ENCODE data around the gene ZNF683. TPM values are rescaled to one million over a fixed set of nuclear protein-coding genes. Genes with fewer than 3 reads are reported as not detected.

ZNF683 gene
- total RNA-seq, 4 donors from 2014 or later, result not detected

DNA sequence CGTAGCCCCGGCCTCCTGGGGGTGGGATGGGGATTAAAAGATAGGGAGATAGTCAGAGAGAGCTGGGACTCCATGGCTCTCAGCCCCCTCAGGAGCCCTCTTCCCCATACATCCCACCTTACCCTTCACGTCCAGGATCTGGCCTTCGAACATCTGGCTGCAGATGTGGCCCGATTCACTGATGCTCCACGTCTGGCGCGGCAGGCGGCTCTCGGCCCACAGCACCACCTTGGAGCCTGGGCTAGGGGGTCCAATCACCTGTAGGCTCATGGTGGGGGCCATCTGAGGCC lies 50.6 kb downstream of the ZNF683 start:
- WGBS, 2 donors, result 76 to 78% methylated on average over 10 of the region's 10 CpGs
- TF ChIP-seq, protein P1, sequence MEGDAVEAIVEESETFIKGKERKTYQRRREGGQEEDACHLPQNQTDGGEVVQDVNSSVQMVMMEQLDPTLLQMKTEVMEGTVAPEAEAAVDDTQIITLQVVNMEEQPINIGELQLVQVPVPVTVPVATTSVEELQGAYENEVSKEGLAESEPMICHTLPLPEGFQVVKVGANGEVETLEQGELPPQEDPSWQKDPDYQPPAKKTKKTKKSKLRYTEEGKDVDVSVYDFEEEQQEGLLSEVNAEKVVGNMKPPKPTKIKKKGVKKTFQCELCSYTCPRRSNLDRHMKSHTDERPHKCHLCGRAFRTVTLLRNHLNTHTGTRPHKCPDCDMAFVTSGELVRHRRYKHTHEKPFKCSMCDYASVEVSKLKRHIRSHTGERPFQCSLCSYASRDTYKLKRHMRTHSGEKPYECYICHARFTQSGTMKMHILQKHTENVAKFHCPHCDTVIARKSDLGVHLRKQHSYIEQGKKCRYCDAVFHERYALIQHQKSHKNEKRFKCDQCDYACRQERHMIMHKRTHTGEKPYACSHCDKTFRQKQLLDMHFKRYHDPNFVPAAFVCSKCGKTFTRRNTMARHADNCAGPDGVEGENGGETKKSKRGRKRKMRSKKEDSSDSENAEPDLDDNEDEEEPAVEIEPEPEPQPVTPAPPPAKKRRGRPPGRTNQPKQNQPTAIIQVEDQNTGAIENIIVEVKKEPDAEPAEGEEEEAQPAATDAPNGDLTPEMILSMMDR (IDR thresholded peaks at IDR 0.05), result no peak
- no peak for TF ChIP-seq POLR2A (IDR thresholded peaks at IDR 0.05)
- intact Hi-C loops (cut with DNase I; ENCODE audit: low total_unique reads), result loop anchor here (2.0 to 10.0 kb wide), 4 partner anchors 35 to 147 kb away; partner anchors contain the start of genes CNKSR1, LIN28A and ZNF593OS

DNA sequence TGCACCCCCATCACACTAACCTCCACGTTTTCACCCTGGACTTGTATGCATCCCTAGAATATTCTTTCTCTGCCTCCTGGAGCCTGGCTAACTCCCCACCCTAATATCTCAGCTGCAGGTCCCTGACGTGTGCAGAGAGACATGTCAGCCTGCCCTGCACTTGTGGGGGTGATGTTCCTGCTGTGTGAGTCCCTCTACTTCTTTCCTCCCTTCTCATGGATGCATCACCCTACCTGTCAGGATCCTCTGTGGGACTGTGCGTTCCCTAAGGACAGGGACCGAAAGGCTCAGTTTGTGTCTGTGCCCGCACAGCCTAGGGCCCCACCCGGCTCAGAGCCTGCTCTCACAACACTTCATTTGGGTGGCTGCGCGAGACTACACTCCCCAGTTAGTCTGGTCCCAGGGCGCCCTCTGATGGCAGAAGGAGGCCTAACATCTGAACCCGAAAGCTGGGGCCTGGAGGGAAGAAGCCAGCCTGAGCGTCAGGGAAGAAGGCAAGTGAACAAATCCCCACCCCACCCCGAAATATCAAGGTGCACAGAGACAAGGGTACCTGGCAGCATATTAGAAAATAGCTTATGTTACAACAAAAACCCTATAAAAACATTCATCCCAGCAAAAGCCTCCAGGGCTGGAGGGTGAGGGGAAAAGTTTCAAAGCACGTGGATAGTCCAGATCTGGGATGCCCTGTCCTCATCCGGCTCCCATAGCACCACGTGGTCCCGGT lies 51.1 kb downstream of the ZNF683 start:
- peak; percentile 93 to 99 for DNase-seq (ENCODE audit: low spot score in 2 of 2)
- TF ChIP-seq, protein P1 (IDR thresholded peaks at IDR 0.05), result peak in 2 of 3 donors; percentile 52 to 80
- no peak for TF ChIP-seq POLR2A (IDR thresholded peaks at IDR 0.05)
- WGBS, 2 donors, result 10 to 11% methylated on average over 16 of the region's 16 CpGs
- intact Hi-C loops (cut with DNase I; ENCODE audit: low total_unique reads), result loop anchor here (2.0 to 10.0 kb wide), 4 partner anchors 34 to 147 kb away; partner anchors contain the start of genes CNKSR1, LIN28A and ZNF593OS
- H3K4me3 ChIP-seq (ENCODE audit: low read depth, poor library complexity, severe bottlenecking), result no peak overlapping the region

More for the DNA sequence above, 50.6 kb downstream of the ZNF683 start:
- no peak overlapping the region for H3K4me3 ChIP-seq (ENCODE audit: low read depth, poor library complexity, severe bottlenecking)
- DNase-seq (ENCODE audit: low spot score in 2 of 2), result no peak

DNA sequence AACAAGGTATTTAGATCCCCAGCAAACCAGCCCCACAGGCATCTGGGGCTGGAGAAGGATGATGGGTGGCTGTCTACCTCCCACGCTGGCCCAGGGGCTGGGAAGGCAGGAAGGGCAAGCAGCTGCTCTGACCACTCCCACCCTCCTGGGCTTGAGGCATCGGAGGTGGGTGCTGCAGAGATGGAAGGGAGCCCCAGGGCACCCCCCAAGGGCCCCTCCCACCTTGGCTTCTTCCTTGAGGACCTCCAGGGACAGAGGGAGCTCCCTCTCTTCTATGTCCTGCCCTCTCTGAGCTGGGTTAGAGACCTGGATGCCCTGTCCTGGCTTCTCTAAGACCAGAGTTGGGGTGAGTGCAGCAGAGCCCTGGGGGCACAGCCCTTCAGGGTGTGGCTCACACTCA lies 51.7 kb downstream of the ZNF683 start:
- TF ChIP-seq POLR2A (IDR thresholded peaks at IDR 0.05), result no peak
- TF ChIP-seq, protein P1 (IDR thresholded peaks at IDR 0.05), result no peak
- WGBS, 2 donors, result 33 to 100% methylated on average over 1 to 2 of the region's 2 CpGs
- DNase-seq (ENCODE audit: low spot score in 2 of 2), result no peak
- H3K4me3 ChIP-seq (ENCODE audit: low read depth, poor library complexity, severe bottlenecking), result no peak overlapping the region
- intact Hi-C loops (cut with DNase I; ENCODE audit: low total_unique reads), result loop anchor here (5.0 to 10.0 kb wide), 3 partner anchors 34 to 146 kb away; partner anchors contain the start of genes CNKSR1, LIN28A and ZNF593OS

- intact Hi-C loops (cut with DNase I; ENCODE audit: low total_unique reads), result no loop called here
- H3K4me3 ChIP-seq (ENCODE audit: low read depth, poor library complexity, severe bottlenecking), result no peak overlapping the region
- no peak for TF ChIP-seq POLR2A (IDR thresholded peaks at IDR 0.05)
- TF ChIP-seq, protein P1 (IDR thresholded peaks at IDR 0.05), result no peak
- DNase-seq (ENCODE audit: low spot score in 2 of 2), result peak in 1 of 2 donors; percentile 47
- WGBS, 2 donors, result 71 to 76% methylated on average over 9 of the region's 9 CpGs
These were observed 54.0 kb downstream of the ZNF683 start for GRCh38 chr1:26318338-26319064.

DNA sequence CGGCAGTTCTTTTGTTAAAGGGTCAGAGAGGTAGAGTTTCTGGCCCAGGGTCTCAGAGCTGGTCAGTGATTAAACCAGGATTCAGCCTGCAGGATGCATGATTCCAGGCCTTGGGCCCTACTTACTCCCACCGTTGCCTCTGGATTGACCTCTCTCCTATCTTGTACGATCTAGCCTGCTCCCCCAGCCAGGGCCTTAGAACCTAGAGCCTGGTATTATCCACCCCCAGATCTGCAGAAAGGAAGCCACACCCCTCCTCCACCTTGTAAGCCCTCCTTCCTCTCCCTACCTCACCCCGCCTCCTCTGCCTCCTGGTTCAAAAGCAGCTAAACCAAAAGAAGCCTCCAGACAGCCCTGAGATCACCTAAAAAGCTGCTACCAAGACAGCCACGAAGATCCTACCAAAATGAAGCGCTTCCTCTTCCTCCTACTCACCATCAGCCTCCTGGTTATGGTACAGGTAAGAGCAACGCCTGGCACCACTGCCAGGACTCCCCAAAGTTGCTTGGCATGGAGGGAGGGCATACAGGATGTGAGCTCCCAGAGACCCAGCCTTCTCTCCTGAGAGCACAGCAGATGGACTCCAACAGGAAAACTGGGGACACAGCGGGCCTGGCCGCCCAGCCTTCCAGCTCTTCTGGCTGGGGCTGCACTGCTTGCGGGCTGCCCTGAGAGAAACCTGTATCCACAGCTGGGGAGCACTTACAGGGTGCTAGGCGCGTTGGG lies 54.8 kb downstream of the ZNF683 start, which contains the start of gene CD52:
CD52 (plus strand) TSS at position 347 of the 726 bp plus-strand sequence; CDS start at position 407, 60 bp downstream.
- 75 to 84% methylated on average over 12 of the region's 12 CpGs for WGBS, 2 donors
- intact Hi-C loops (cut with DNase I; ENCODE audit: low total_unique reads), result no loop called here
- no peak within 1 kb of the TSS for H3K4me3 ChIP-seq (ENCODE audit: low read depth, poor library complexity, severe bottlenecking)
- no peak for DNase-seq (ENCODE audit: low spot score in 2 of 2)
- TF ChIP-seq, protein P1 (IDR thresholded peaks at IDR 0.05), result no peak
- TF ChIP-seq POLR2A (IDR thresholded peaks at IDR 0.05), result no peak
